Body of pancreas (tissue), 4 donors: ENCODE results near the gene TEX2. TPM values are rescaled to one million over a fixed set of nuclear protein-coding genes. Genes with fewer than 3 reads are reported as not detected.

Source experiments
- ATAC-seq: fragments of 150-250 bp; one replicate; pipeline ENCODE4 v1.9.1; 2016
- DNase-seq, 4 donors: peaks; one replicate each; pipeline ENCODE4 v3.0.0-alpha.2; 2019
- H3K27ac ChIP-seq, 4 donors: fragments of 200-600 bp; sonication (generic); 1 replicate in 3 of 4; 2 replicates in 1 of 4; pipeline versions ENCODE4 v1.5.1 to v1.6.1; 2016 to 2019; ENCODE audit warnings: mild to moderate bottlenecking in 1 of 4, mixed read lengths in 1 of 4, moderate library complexity in 1 of 4
- H3K27me3 ChIP-seq, 2 donors: fragments of 200-600 bp; sonication (generic); one replicate each; pipeline ENCODE4 v1.6.0; 2016; ENCODE audit warnings: mild to moderate bottlenecking in 1 of 2
- H3K36me3 ChIP-seq, 2 donors: fragments of 200-600 bp; sonication (generic); replicated peaks in 1 of 2; 2 replicates each; pipeline ENCODE4 v1.5.1; 2016; ENCODE audit warnings: low read depth in 2 of 2; ENCODE audit not compliant: insufficient read depth in 1 of 2
- H3K4me1 ChIP-seq: fragments of 200-600 bp; sonication (generic); one replicate; pipeline ENCODE4 v1.6.0; 2016
- H3K4me3 ChIP-seq, 2 donors: fragments of 200-600 bp; sonication (generic); 1 replicate in 1 of 2; 2 replicates in 1 of 2; pipeline ENCODE4 v1.5.1; 2016 to 2019
- H3K9me3 ChIP-seq, 3 donors: fragments of 200-600 bp; sonication (generic); 1 replicate in 2 of 3; 2 replicates in 1 of 3; pipeline ENCODE4 v1.5.1; 2016
- CTCF ChIP-seq, 7 experiments: fragments of 450-650 bp in 4 of 7; fragments of 200-600 bp in 3 of 7; sonication (generic) in 3 of 7; IDR thresholded peaks; one replicate each; pipeline ENCODE4 v1.5.1; 2016 to 2019; ENCODE audit warnings: antibody characterized with exemption in 7 of 7
- POLR2A ChIP-seq, 3 donors: fragments of 450-650 bp; IDR thresholded peaks; one replicate each; pipeline ENCODE4 v1.6.1; 2016; ENCODE audit warnings: antibody characterized with exemption in 3 of 3, mild to moderate bottlenecking in 2 of 3
- WGBS, 2 donors: methylation state at CpG; one replicate each; pipeline ENCODE4 v1.1.5; 2017; 5-methylcytosine and 5-hydroxymethylcytosine counted together
- intact Hi-C: fragments of 100-400 bp; cut with DNase I; formaldehyde crosslinking; loops from one replicate; pipeline ENCODE4 v1.15.1; 2023
- total RNA-seq, 2 donors: library from RNA; depleted of rRNA; stranded (reverse); fragments of >200 nt; gene quantifications; one replicate each; pipeline ENCODE4 v1.1.0, GENCODE V29; 2016

The TEX2 gene
- total RNA-seq = 10 to 100 TPM; 36.1 to 82.1 TPM

- intact Hi-C loops = loop anchor here (10.0 kb wide), 1 partner anchor 348 kb away; the partner anchor contains the start of genes CSHL1 and GH1
- Histone ChIP-seq H3K4me3 (peak within 1 kb of the TSS; percentile 50 to 84), H3K36me3 (no peaks in the 10 kb centered on the region), H3K27me3 (no peaks in the 10 kb centered on the region), H3K27ac (peak within 1 kb of the TSS; percentile 92 to 93 (median 92)), H3K9me3 (no peaks in the 10 kb centered on the region), H3K4me1 (peaks cover 45% of the 10 kb centered on the region)
- TF ChIP-seq POLR2A (IDR thresholded peaks at IDR 0.05) (peak; percentile 69 to 82 (median 74)), CTCF (IDR thresholded peaks at IDR 0.05) (peak in 1 of 7 experiments; percentile 14)
- ATAC-seq (peak; percentile 95), DNase-seq (peak; percentile 92 to 94 (median 94))
- 0 to 1% methylated on average over 15 to 69 of the region's 69 CpGs for WGBS, 2 donors
Measured at GRCh38 chr17:64263000-64263766, at the start of gene TEX2. TSS of gene TEX2 (minus strand) at chr17:64263260. CDS start at chr17:64214217, 49,043 bp downstream.

GRCh38 chr17:64309710-64310109, 46.6 kb upstream of the TEX2 start:
- no peaks in the 10 kb centered on the region for H3K36me3 ChIP-seq
- H3K4me1 ChIP-seq = peaks cover 3% of the 10 kb centered on the region
- no peaks in the 10 kb centered on the region for H3K9me3 ChIP-seq
- H3K4me3 ChIP-seq = no peak overlapping the region
- TF ChIP-seq POLR2A (IDR thresholded peaks at IDR 0.05) (no peak), CTCF (IDR thresholded peaks at IDR 0.05) (no peak)
- 70 to 87% methylated on average over 4 of the region's 4 CpGs for WGBS, 2 donors
- no peak overlapping the region for H3K27ac ChIP-seq
- intact Hi-C loops = no loop called here
- DNase-seq = no peak
- no peak for ATAC-seq
- H3K27me3 ChIP-seq = no peaks in the 10 kb centered on the region

GRCh38 chr17:64309021-64309420, 46.0 kb upstream of the TEX2 start:
- intact Hi-C loops = no loop called here
- Histone ChIP-seq H3K9me3 (no peaks in the 10 kb centered on the region), H3K27ac (no peak overlapping the region), H3K36me3 (no peaks in the 10 kb centered on the region), H3K4me1 (peaks cover 9% of the 10 kb centered on the region), H3K4me3 (no peak overlapping the region), H3K27me3 (no peaks in the 10 kb centered on the region)
- ATAC-seq (no peak), DNase-seq (no peak)
- whole genome bisulfite sequencing, 2 donors = 72 to 81% methylated on average over 2 of the region's 2 CpGs
- TF ChIP-seq CTCF (IDR thresholded peaks at IDR 0.05) = no peak
- no peak for TF ChIP-seq POLR2A (IDR thresholded peaks at IDR 0.05)

- intact Hi-C loops = no loop called here
Measured at GRCh38 chr17:64306850-64307463, 43.9 kb upstream of the TEX2 start.

More at GRCh38 chr17:64306850-64307463, 43.9 kb upstream of the TEX2 start:
- no peaks in the 10 kb centered on the region for H3K9me3 ChIP-seq
- no peak overlapping the region for H3K27ac ChIP-seq
- H3K4me1 ChIP-seq = peaks cover 26% of the 10 kb centered on the region
- no peak overlapping the region for H3K4me3 ChIP-seq
- no peaks in the 10 kb centered on the region for H3K27me3 ChIP-seq
- peak; percentile 65 to 78 (median 70) for DNase-seq
- peak; percentile 57 for ATAC-seq
- H3K36me3 ChIP-seq = no peaks in the 10 kb centered on the region
- TF ChIP-seq POLR2A (IDR thresholded peaks at IDR 0.05) (no peak), CTCF (IDR thresholded peaks at IDR 0.05) (peak; percentile 68 to 82 (median 74))
- WGBS, 2 donors = 27 to 39% methylated on average over 11 of the region's 11 CpGs
